WERI-Rb-1 (cell line): ENCODE measurements around the gene JMJD1C.

Experiments used
- DNase-seq: peaks from one replicate; pipeline ENCODE4 v3.0.0-alpha.2; 2020
- H3K27ac ChIP-seq: fragments of 250-450 bp; sonication (Bioruptor Pico); 2 replicates; pipeline ENCODE4 v1.5.1; 2020; ENCODE audit warnings: mild to moderate bottlenecking, moderate library complexity
- H3K27me3 ChIP-seq: fragments of 250-450 bp; sonication (Bioruptor Pico); 2 replicates; pipeline ENCODE4 v1.5.1; 2021; ENCODE audit warnings: mild to moderate bottlenecking, low read depth, moderate library complexity; ENCODE audit not compliant: insufficient read depth, severe bottlenecking
- H3K36me3 ChIP-seq: fragments of 250-450 bp; sonication (Bioruptor Pico); 2 replicates; pipeline ENCODE4 v1.5.1; 2020; ENCODE audit warnings: mild to moderate bottlenecking, moderate library complexity
- H3K4me3 ChIP-seq: 2 replicates; pipeline ENCODE4 v1.5.1; 2011; ENCODE audit warnings: low read depth, mild to moderate bottlenecking, control low read depth, low read length
- H3K9me3 ChIP-seq: fragments of 250-450 bp; sonication (Bioruptor Pico); 2 replicates; pipeline ENCODE4 v1.5.1; 2021; ENCODE audit warnings: mild to moderate bottlenecking, moderate library complexity; ENCODE audit not compliant: severe bottlenecking
- TF ChIP-seq, protein P1 (sequence below): IDR thresholded peaks from 2 replicates; pipeline ENCODE4 v1.5.1; 2011; ENCODE audit warnings: low read depth, mild to moderate bottlenecking, control low read depth, inconsistent platforms, low read length

Gene JMJD1C

GRCh38 chr10:63265683-63266235 lies 200.0 kb downstream of the JMJD1C start:
- no peaks in the 10 kb centered on the region for H3K27me3 ChIP-seq
- TF ChIP-seq, protein P1, sequence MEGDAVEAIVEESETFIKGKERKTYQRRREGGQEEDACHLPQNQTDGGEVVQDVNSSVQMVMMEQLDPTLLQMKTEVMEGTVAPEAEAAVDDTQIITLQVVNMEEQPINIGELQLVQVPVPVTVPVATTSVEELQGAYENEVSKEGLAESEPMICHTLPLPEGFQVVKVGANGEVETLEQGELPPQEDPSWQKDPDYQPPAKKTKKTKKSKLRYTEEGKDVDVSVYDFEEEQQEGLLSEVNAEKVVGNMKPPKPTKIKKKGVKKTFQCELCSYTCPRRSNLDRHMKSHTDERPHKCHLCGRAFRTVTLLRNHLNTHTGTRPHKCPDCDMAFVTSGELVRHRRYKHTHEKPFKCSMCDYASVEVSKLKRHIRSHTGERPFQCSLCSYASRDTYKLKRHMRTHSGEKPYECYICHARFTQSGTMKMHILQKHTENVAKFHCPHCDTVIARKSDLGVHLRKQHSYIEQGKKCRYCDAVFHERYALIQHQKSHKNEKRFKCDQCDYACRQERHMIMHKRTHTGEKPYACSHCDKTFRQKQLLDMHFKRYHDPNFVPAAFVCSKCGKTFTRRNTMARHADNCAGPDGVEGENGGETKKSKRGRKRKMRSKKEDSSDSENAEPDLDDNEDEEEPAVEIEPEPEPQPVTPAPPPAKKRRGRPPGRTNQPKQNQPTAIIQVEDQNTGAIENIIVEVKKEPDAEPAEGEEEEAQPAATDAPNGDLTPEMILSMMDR, result no peak
- H3K27ac ChIP-seq, result peak overlapping the region; percentile 22; the same call in 1 of the 2 replicates
- peak overlapping the region; percentile 76 for H3K4me3 ChIP-seq
- no peaks in the 10 kb centered on the region for H3K9me3 ChIP-seq
- peaks cover 15% of the 10 kb centered on the region for H3K36me3 ChIP-seq
- no peak for DNase-seq

- Histone ChIP-seq H3K4me3 (peak overlapping the region; percentile 51), H3K9me3 (no peaks in the 10 kb centered on the region)
- TF ChIP-seq, protein P1, result no peak
Measured at GRCh38 chr10:63265222-63265617, 200.6 kb downstream of the JMJD1C start.

DNA sequence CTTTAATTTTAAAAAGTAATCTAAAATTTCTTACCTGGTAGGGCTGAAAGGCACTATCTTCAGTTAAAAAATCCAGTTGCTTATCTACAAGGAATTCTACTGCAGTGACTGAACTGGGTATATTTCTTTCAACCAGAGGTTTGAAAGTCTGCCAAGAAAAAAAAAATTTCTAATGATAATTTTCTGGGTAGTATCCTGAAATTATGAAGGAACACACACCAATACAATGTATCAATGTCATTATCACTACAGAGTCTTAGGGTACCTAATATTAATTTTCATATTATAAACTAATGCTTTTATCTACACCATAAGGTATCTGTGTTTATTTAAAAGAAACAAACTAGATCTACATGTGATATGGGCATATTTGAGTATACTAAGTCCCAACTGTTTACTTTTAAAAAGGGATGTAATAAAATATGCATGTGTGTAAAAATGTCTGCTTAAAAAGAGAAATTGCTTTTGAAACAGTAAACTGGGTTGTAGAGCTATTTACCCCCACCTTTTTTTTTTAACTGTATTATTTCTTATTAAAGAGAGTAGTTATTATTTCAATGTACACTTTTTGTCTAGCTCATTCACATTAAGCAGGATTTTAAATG lies 201.1 kb downstream of the JMJD1C start:
- no peaks in the 10 kb centered on the region for H3K9me3 ChIP-seq
- TF ChIP-seq, protein P1, result no peak
- no peaks in the 10 kb centered on the region for H3K27me3 ChIP-seq
- no peak overlapping the region for H3K27ac ChIP-seq
- no peak for DNase-seq
- peaks cover 22% of the 10 kb centered on the region for H3K36me3 ChIP-seq
- no peak overlapping the region; the same call in 1 of the 2 replicates for H3K4me3 ChIP-seq

More at GRCh38 chr10:63265222-63265617, 200.6 kb downstream of the JMJD1C start:
- Histone ChIP-seq H3K36me3 (peaks cover 17% of the 10 kb centered on the region), H3K27ac (peak overlapping the region; percentile 22; the same call in 1 of the 2 replicates), H3K27me3 (no peaks in the 10 kb centered on the region)
- DNase-seq, result peak; percentile 48

- no peak for DNase-seq
- peaks cover 36% of the 10 kb centered on the region for H3K36me3 ChIP-seq
- H3K27me3 ChIP-seq, result no peaks in the 10 kb centered on the region
- TF ChIP-seq, protein P1, result no peak
- H3K27ac ChIP-seq, result no peak overlapping the region
- H3K9me3 ChIP-seq, result no peaks in the 10 kb centered on the region
- no peak overlapping the region for H3K4me3 ChIP-seq
Measured at GRCh38 chr10:63262430-63263073, 203.2 kb downstream of the JMJD1C start.

DNA sequence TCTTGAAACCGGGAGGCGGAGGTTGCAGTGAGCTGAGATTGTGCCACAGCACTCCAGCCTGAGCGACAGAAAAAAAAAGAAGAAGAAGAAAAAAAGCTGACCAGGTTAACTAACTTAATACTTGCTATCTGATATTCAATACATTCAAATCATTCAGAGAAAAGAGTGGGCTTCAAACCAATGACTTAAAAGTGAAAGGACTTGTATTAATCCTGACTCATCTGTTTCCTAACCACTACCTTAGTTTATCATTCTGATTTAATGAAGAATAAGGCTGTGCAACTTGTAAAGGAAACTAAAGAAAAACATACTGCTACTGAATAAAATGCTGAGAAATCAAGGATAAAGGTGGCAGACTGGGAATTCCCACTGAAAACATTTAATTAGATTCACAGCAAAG lies 204.3 kb downstream of the JMJD1C start:
- Histone ChIP-seq H3K27ac (no peak overlapping the region), H3K27me3 (no peaks in the 10 kb centered on the region), H3K4me3 (no peak overlapping the region), H3K9me3 (no peaks in the 10 kb centered on the region), H3K36me3 (peaks cover 36% of the 10 kb centered on the region)
- TF ChIP-seq, protein P1, result no peak
- no peak for DNase-seq
